Measurements from ENCODE around the gene ARFRP1. TPM values are rescaled to one million over a fixed set of nuclear protein-coding genes. Genes with fewer than 3 reads are reported as not detected.
A peak's percentile ranks its signal among the peaks of the same experiment; 100 is the strongest.

ARFRP1 gene
- total and polyA plus RNA-seq, 2 of the 13 experiments (the other 11 are each of a cell fraction or from before 2014, with no cell fraction given): 32.0 to 51.1 TPM

DNA sequence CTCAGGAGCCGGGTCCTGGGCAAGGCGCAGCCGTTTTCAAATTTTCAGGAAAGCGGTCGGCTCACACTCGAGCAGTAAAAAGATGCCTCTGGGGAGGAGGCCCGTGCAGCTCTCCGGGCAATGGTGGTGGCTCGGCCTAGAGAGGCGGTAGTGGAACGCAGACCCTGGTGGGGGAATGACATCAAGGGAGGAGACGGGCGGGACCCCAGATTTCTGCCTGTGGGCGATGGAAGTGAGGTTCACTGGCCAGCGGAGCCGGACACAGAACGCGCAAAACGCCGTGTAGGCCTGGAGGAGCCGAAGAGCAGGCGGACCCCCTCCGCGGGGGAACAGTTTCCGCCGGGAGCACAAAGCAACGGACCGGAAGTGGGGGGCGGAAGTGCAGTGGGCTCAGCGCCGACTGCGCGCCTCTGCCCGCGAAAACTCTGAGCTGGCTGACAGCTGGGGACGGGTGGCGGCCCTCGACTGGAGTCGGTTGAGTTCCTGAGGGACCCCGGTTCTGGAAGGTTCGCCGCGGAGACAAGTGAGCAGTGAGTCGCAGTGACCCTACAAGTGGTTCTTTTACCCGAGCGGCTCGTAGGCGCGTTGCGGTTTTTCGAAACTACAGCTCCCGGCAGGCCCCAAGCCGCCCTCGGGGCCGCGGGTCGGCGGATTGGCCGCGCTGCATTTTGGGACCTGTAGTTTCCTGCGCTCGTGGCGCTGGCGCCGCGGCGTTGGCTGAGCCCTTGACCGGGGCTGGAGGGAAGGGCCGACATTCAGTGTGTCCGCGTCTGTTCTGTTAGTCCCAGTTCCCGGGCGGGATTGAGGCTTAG lies 49.6 kb downstream of the ARFRP1 start, which contains the start of gene RTEL1 (continued):
- peak; percentile 99 for TF ChIP-seq NCOA1 (CRISPR knock-in tag; IDR thresholded peaks at IDR 0.05)
- TF ChIP-seq ZNF660 (CRISPR knock-in tag; IDR thresholded peaks at IDR 0.05; ENCODE audit: borderline replicate concordance, low read depth): no peak
- TF ChIP-seq RBM22 (optimal IDR thresholded peaks at IDR 0.05; ENCODE audit: low read length): peak; percentile 79
- TF ChIP-seq ELF1 (CRISPR knock-in tag; IDR thresholded peaks at IDR 0.05): peak; percentile 89
- TF ChIP-seq HMG20B (CRISPR knock-in tag; conservative IDR thresholded peaks at IDR 0.05): no peak
- no peak for TF ChIP-seq SP1 (IDR thresholded peaks at IDR 0.05)
- TF ChIP-seq SP1 (CRISPR knock-in tag; IDR thresholded peaks at IDR 0.05): peak; percentile 95
- peak; percentile 78 for TF ChIP-seq NRL (CRISPR knock-in tag; IDR thresholded peaks at IDR 0.05; ENCODE audit: borderline replicate concordance)
- peak; percentile 94 for TF ChIP-seq TSC22D2 (CRISPR knock-in tag; IDR thresholded peaks at IDR 0.05; ENCODE audit: borderline replicate concordance)
- peak; percentile 95 for TF ChIP-seq CENPT (CRISPR knock-in tag; IDR thresholded peaks at IDR 0.05; ENCODE audit: low read depth)
- TF ChIP-seq EP300 (IDR thresholded peaks at IDR 0.05; ENCODE audit: low read depth in 2 of 2, low read length in 2 of 2): peak; percentile 24 to 66; a peak in 3 of 4 replicates
- peak; percentile 69 for TF ChIP-seq EP300 (CRISPR knock-in tag; IDR thresholded peaks at IDR 0.05; ENCODE audit: borderline replicate concordance)
- no peak; the same call in 1 of the 2 replicates for TF ChIP-seq MTA3 (CRISPR knock-in tag; IDR thresholded peaks at IDR 0.05)
- TF ChIP-seq CBX2 (IDR thresholded peaks at IDR 0.05; ENCODE audit: low read depth, low read length): no peak
- no peak for TF ChIP-seq CBX2 (CRISPR knock-in tag; IDR thresholded peaks at IDR 0.05; ENCODE audit: low read depth)
- peak; percentile 92 for TF ChIP-seq ETV6 (CRISPR knock-in tag; conservative IDR thresholded peaks at IDR 0.05)
- no peak; the same call in 1 of the 2 replicates for TF ChIP-seq PITX1 (CRISPR knock-in tag; IDR thresholded peaks at IDR 0.05)
- peak; percentile 96 for TF ChIP-seq ZNF670 (CRISPR knock-in tag; IDR thresholded peaks at IDR 0.05; ENCODE audit: borderline replicate concordance)
- peak; percentile 96 for TF ChIP-seq KMT2A (CRISPR knock-in tag; IDR thresholded peaks at IDR 0.05)
- TF ChIP-seq, protein P1, sequence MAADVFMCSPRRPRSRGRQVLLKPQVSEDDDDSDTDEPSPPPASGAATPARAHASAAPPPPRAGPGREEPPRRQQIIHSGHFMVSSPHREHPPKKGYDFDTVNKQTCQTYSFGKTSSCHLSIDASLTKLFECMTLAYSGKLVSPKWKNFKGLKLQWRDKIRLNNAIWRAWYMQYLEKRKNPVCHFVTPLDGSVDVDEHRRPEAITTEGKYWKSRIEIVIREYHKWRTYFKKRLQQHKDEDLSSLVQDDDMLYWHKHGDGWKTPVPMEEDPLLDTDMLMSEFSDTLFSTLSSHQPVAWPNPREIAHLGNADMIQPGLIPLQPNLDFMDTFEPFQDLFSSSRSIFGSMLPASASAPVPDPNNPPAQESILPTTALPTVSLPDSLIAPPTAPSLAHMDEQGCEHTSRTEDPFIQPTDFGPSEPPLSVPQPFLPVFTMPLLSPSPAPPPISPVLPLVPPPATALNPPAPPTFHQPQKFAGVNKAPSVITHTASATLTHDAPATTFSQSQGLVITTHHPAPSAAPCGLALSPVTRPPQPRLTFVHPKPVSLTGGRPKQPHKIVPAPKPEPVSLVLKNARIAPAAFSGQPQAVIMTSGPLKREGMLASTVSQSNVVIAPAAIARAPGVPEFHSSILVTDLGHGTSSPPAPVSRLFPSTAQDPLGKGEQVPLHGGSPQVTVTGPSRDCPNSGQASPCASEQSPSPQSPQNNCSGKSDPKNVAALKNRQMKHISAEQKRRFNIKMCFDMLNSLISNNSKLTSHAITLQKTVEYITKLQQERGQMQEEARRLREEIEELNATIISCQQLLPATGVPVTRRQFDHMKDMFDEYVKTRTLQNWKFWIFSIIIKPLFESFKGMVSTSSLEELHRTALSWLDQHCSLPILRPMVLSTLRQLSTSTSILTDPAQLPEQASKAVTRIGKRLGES (CRISPR knock-in tag; IDR thresholded peaks at IDR 0.05; ENCODE audit: borderline replicate concordance): peak; percentile 88
- TF ChIP-seq, protein P2, sequence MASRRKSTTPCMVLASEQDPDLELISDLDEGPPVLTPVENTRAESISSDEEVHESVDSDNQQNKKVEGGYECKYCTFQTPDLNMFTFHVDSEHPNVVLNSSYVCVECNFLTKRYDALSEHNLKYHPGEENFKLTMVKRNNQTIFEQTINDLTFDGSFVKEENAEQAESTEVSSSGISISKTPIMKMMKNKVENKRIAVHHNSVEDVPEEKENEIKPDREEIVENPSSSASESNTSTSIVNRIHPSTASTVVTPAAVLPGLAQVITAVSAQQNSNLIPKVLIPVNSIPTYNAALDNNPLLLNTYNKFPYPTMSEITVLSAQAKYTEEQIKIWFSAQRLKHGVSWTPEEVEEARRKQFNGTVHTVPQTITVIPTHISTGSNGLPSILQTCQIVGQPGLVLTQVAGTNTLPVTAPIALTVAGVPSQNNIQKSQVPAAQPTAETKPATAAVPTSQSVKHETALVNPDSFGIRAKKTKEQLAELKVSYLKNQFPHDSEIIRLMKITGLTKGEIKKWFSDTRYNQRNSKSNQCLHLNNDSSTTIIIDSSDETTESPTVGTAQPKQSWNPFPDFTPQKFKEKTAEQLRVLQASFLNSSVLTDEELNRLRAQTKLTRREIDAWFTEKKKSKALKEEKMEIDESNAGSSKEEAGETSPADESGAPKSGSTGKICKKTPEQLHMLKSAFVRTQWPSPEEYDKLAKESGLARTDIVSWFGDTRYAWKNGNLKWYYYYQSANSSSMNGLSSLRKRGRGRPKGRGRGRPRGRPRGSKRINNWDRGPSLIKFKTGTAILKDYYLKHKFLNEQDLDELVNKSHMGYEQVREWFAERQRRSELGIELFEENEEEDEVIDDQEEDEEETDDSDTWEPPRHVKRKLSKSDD (CRISPR knock-in tag; IDR thresholded peaks at IDR 0.05; ENCODE audit: low read depth): peak; percentile 73
- TF ChIP-seq ZNF773 (CRISPR knock-in tag; IDR thresholded peaks at IDR 0.05; ENCODE audit: borderline replicate concordance): peak; percentile 87; the same call in 1 of the 2 replicates
- TF ChIP-seq POLR2AphosphoS2 (IDR thresholded peaks at IDR 0.05; ENCODE audit: low read depth, low read length): no peak
- TF ChIP-seq ZFX (CRISPR knock-in tag; IDR thresholded peaks at IDR 0.05; ENCODE audit: low read depth): peak; percentile 100
- 0 out of 2 replicates have a peak, but pooled peaks have one; percentile 94 for TF ChIP-seq KAT7 (CRISPR knock-in tag; IDR thresholded peaks at IDR 0.05; ENCODE audit: borderline replicate concordance)
